K562 (cell line): ENCODE results near the gene OR1J4. TPM values are rescaled to one million over a fixed set of nuclear protein-coding genes. Genes with fewer than 3 reads are reported as not detected.

ENCODE experiments used
- ATAC-seq: fragments of 200-7000 bp; cut with Tn5 transposase; 3 replicates; pipeline ENCODE4 v1.9.1; 2020; ENCODE audit warnings: moderate library complexity
- BruUV-seq: library from RNA; stranded (reverse); fragments of 400-500 nt; replicated peaks from 2 replicates; lab custom pipeline; 2021; lab: Mats Ljungman, UMichigan
- CTCF ChIA-PET: fragments of 300-600 bp; formaldehyde crosslinking; extraction: SDS; loops from one replicate; lab custom pipeline; 2021; ENCODE audit warnings: low intra/inter-chr PET ratio; lab: Yijun Ruan, JAX
- POLR2A ChIA-PET: fragments of 300-600, 350-650 bp; sonication (Branson Sonifier 250); formaldehyde crosslinking; extraction: SDS; loops from one replicate; lab custom pipeline; 2021; ENCODE audit warnings: antibody characterized with exemption, inconsistent platforms; lab: Yijun Ruan, JAX
- DNase-seq, 4 experiments: peaks; one replicate each; pipeline versions ENCODE4 v3.0.0 to v3.0.0-alpha.2; 2011 to 2018; ENCODE audit warnings: low spot score in 3 of 4, mixed read lengths in 3 of 4; ENCODE audit errors: extremely low read depth in 1 of 4
- FAIRE-seq: peaks from 2 replicates; lab custom pipeline; 2011; peaks lifted over from hg19 to GRCh38; lab: Jason Lieb, UNC
- H2AFZ ChIP-seq: 2 replicates; pipeline ENCODE4 v1.6.0; 2011; ENCODE audit warnings: low read depth, low read length, control low read depth, inconsistent platforms
- H3K27ac ChIP-seq: fragments of 200-600 bp; 3 replicates; pipeline ENCODE4 v1.8.0; 2011; ENCODE audit warnings: low read depth, mild to moderate bottlenecking, control low read depth, inconsistent platforms, low read length, moderate library complexity, mixed read lengths; ENCODE audit errors: extremely low read depth
- H3K27me3 ChIP-seq, 2 experiments: fragments of 300-600 bp in 1 of 2; 2 replicates in 1 of 2; 3 replicates in 1 of 2; pipeline versions ENCODE4 v1.6.0 to v1.8.0; 2011; ENCODE audit warnings: inconsistent platforms in 2 of 2, low read length in 2 of 2, mild to moderate bottlenecking in 1 of 2, mixed read lengths in 1 of 2, moderate library complexity in 1 of 2; ENCODE audit not compliant: control insufficient read depth in 2 of 2, insufficient read depth in 2 of 2
- H3K36me3 ChIP-seq: fragments of 300-600 bp; 3 replicates; pipeline ENCODE4 v1.8.0; 2011; ENCODE audit warnings: mild to moderate bottlenecking, low read length, inconsistent platforms; ENCODE audit not compliant: control insufficient read depth, insufficient read depth
- H3K4me1 ChIP-seq, 2 experiments: fragments of 200-600 bp in 1 of 2; replicated peaks in 1 of 2; 2 replicates in 1 of 2; 3 replicates in 1 of 2; pipeline versions ENCODE4 v1.5.1 to v1.8.0; 2011; ENCODE audit warnings: inconsistent platforms in 2 of 2, low read length in 2 of 2, mild to moderate bottlenecking in 1 of 2, mixed read lengths in 1 of 2, moderate library complexity in 1 of 2; ENCODE audit not compliant: control insufficient read depth in 2 of 2, insufficient read depth in 2 of 2
- H3K4me2 ChIP-seq: 2 replicates; pipeline ENCODE4 v1.6.1; 2011; ENCODE audit warnings: low read length, control low read depth, inconsistent platforms, mixed read lengths; ENCODE audit not compliant: insufficient read depth
- H3K4me3 ChIP-seq: fragments of 200-600 bp; sonication (generic), shearing (Covaris generic); 2 replicates; pipeline ENCODE4 v1.5.1; 2016; ENCODE audit warnings: control low read depth, inconsistent platforms
- H3K79me2 ChIP-seq: fragments of 200-600 bp; 3 replicates; pipeline ENCODE4 v1.8.0; 2011; ENCODE audit warnings: low read length, inconsistent platforms; ENCODE audit not compliant: control insufficient read depth, insufficient read depth
- H3K9ac ChIP-seq, 2 experiments: 2 replicates each; pipeline versions ENCODE4 v1.6.0 to v1.6.1; 2011; ENCODE audit warnings: low read depth in 2 of 2, low read length in 2 of 2, control low read depth in 1 of 2, inconsistent platforms in 1 of 2, mild to moderate bottlenecking in 1 of 2, mixed read lengths in 1 of 2; ENCODE audit not compliant: insufficient read depth in 1 of 2
- H3K9me1 ChIP-seq: one replicate; pipeline ENCODE4 v1.6.0; 2011; ENCODE audit warnings: inconsistent platforms, mild to moderate bottlenecking, low read length, moderate library complexity; ENCODE audit not compliant: control insufficient read depth, insufficient read depth
- H3K9me3 ChIP-seq: replicated peaks from 2 replicates; pipeline ENCODE4 v1.5.1; 2011; ENCODE audit warnings: low read depth, low read length, inconsistent platforms; ENCODE audit not compliant: control insufficient read depth, insufficient read depth
- H4K20me1 ChIP-seq: replicated peaks from 2 replicates; pipeline ENCODE4 v1.6.1; 2011; ENCODE audit warnings: low read length, inconsistent platforms, mixed read lengths; ENCODE audit not compliant: control insufficient read depth, insufficient read depth
- ARID3A ChIP-seq: IDR thresholded peaks from 2 replicates; pipeline ENCODE4 v1.6.1; 2012; ENCODE audit warnings: low read depth, low read length, improper control_type of control experiment, borderline replicate concordance
- DACH1 ChIP-seq: fragments of 450-650 bp; IDR thresholded peaks from 2 replicates; pipeline ENCODE4 v1.6.1; 2018; ENCODE audit not compliant: partially characterized antibody
- FOXA3 ChIP-seq, 2 experiments: fragments of 450-650 bp in 1 of 2; sonication (generic) in 1 of 2; formaldehyde crosslinking; IDR thresholded peaks in 1 of 2; conservative IDR thresholded peaks in 1 of 2; 2 replicates each; pipeline versions ENCODE4 v1.4.0 to v1.8.0; 2020 to 2022; ENCODE audit warnings: mild to moderate bottlenecking in 2 of 2, missing genetic modification reagents in 1 of 2
- HEY1 ChIP-seq: fragments of 250-450 bp; sonication (Bioruptor Pico); IDR thresholded peaks from 2 replicates; pipeline ENCODE4 v1.5.0; 2020; ENCODE audit warnings: mild to moderate bottlenecking, moderate library complexity, borderline replicate concordance
- PHF21A ChIP-seq: fragments of 450-650 bp; IDR thresholded peaks from 2 replicates; pipeline ENCODE4 v1.6.1; 2017; ENCODE audit warnings: low read depth, borderline replicate concordance
- POU5F1 ChIP-seq: fragments of 150-350 bp; IDR thresholded peaks from 2 replicates; pipeline ENCODE4 v1.6.1; 2014; ENCODE audit warnings: borderline replicate concordance, low read length, low read depth, mild to moderate bottlenecking; ENCODE audit not compliant: partially characterized antibody
- RNF2 ChIP-seq: sonication (generic); IDR thresholded peaks from 2 replicates; pipeline ENCODE4 v1.6.1; 2016
- RREB1 ChIP-seq: fragments of 250-450 bp; sonication (Bioruptor Pico); IDR thresholded peaks from 2 replicates; pipeline ENCODE4 v1.4.0; 2020
- SIN3B ChIP-seq: fragments of 450-650 bp; IDR thresholded peaks from 2 replicates; pipeline ENCODE4 v1.6.1; 2017; ENCODE audit warnings: low read depth, mild to moderate bottlenecking, moderate library complexity
- SNRNP70 ChIP-seq: fragments of 200-400 bp; formaldehyde crosslinking; optimal IDR thresholded peaks from 2 replicates; pipeline ENCODE3; 2017; ENCODE audit warnings: low read depth, low read length
- STAT5A ChIP-seq: IDR thresholded peaks from 2 replicates; pipeline ENCODE4 v1.6.1; 2012; ENCODE audit warnings: low read length, inconsistent platforms, borderline replicate concordance
- ZC3H11A ChIP-seq: IDR thresholded peaks from 2 replicates; pipeline ENCODE4 v1.6.1; 2012; ENCODE audit warnings: low read depth, low read length, improper control_type of control experiment
- ZNF354B ChIP-seq: fragments of 250-450 bp; sonication (Bioruptor Pico); IDR thresholded peaks from 2 replicates; pipeline ENCODE4 v1.4.0; 2020
- ZNF444 ChIP-seq: fragments of 250-450 bp; sonication (Bioruptor Pico); IDR thresholded peaks from 2 replicates; pipeline ENCODE4 v1.4.0; 2020; ENCODE audit warnings: mild to moderate bottlenecking, moderate library complexity
- ZNF507 ChIP-seq: conservative IDR thresholded peaks from 2 replicates; pipeline ENCODE4 v1.6.1; 2017; ENCODE audit warnings: missing genetic modification characterization, missing compliant biosample characterization
- ZNF57 ChIP-seq: fragments of 450-650 bp; formaldehyde crosslinking; IDR thresholded peaks from 2 replicates; pipeline ENCODE4 v1.4.0; 2020; ENCODE audit warnings: mild to moderate bottlenecking, moderate library complexity
- ZNF79 ChIP-seq: fragments of 250-450 bp; sonication (Bioruptor Pico); IDR thresholded peaks from 2 replicates; pipeline ENCODE4 v1.4.0; 2020; ENCODE audit warnings: low read depth, mild to moderate bottlenecking, moderate library complexity
- WGBS: fragments of 100-300 bp; shearing (Covaris generic); methylation state at CpG from one replicate; pipeline ENCODE4 v1.1.6; 2016; ENCODE audit warnings: low coverage, mixed read lengths; ENCODE audit not compliant: insufficient coverage; ENCODE audit errors: missing lambda C conversion rate; 5-methylcytosine and 5-hydroxymethylcytosine counted together
- in situ Hi-C: fragments of 300-500 bp; cut with MboI; formaldehyde crosslinking; loops from 4 replicates; pipeline ENCODE4 v1.15.0; 2018; ENCODE audit warnings: inconsistent platforms, mixed read lengths
- intact Hi-C: fragments of 100-400 bp; cut with micrococcal nuclease; formaldehyde crosslinking; loops from 2 replicates; pipeline ENCODE4 v1.14.2; 2022
- polyA plus RNA-seq, 8 experiments: library from polyadenylated mRNA; depleted of rRNA in 4 of 8; stranded (reverse) in 5 of 8; unstranded in 3 of 8; fragments of >200 nt; fragmentation: Nextera tagmentation in 2 of 8; fragmentation: Illumina TruSeq in 1 of 8; extraction: Ambion mirVana in 2 of 8; extraction: Trizol in 1 of 8; gene quantifications; 2 replicates each; pipeline versions ENCODE4 v1.2.1 to v1.2.3, GENCODE V29; 2011 to 2014; ENCODE audit warnings: inconsistent platforms in 1 of 8, missing spikeins in 1 of 8
- total RNA-seq, 7 experiments: library from RNA; depleted of rRNA in 6 of 7; stranded (reverse); fragments of >200 nt in 6 of 7; fragmentation: Illumina TruSeq in 2 of 7; extraction: Trizol in 2 of 7; gene quantifications; 2 replicates each; pipeline versions ENCODE4 v1.2.1 to v1.2.3, GENCODE V29; 2011 to 2021; ENCODE audit warnings: low replicate concordance in 1 of 7

Gene OR1J4
- total and polyA plus RNA-seq, 9 of the 15 experiments (the other 6 are each of a cell fraction or from before 2014, with no cell fraction given) = not detected

- Histone ChIP-seq H3K9me1 (no peaks in the 10 kb centered on the region), H3K79me2 (no peaks in the 10 kb centered on the region), H3K27ac (no peak overlapping the region), H3K36me3 (no peaks in the 10 kb centered on the region), H3K4me2 (no peak overlapping the region), H3K27me3 (no peaks in the 10 kb centered on the region), H4K20me1 (no peaks in the 10 kb centered on the region), H3K4me3 (no peak overlapping the region), H2AFZ (peak overlapping the region; percentile 62), H3K9ac (no peak overlapping the region), H3K9me3 (no peaks in the 10 kb centered on the region), H3K4me1 (no peaks in the 10 kb centered on the region; a peak in 2 of 5 replicates)
- ATAC-seq (peak; percentile 64; the same call in 2 of the 3 replicates), DNase-seq (peak in 1 of 4 experiments; percentile 6), FAIRE-seq (peak; percentile 29)
- intact Hi-C loops (no loop called here), in situ Hi-C loops (no loop called here)
- no TSS peak for BruUV-seq
- POLR2A ChIA-PET = no interaction called here
- TF ChIP-seq RREB1 (CRISPR knock-in tag) (no peak), FOXA3 (CRISPR knock-in tag; conservative IDR thresholded peaks at IDR 0.05 in 1 of 2, IDR thresholded peaks at IDR 0.05 in 1 of 2) (no peak), SNRNP70 (no peak), STAT5A (no peak), HEY1 (no peak), ZC3H11A (no peak), ZNF79 (CRISPR knock-in tag) (no peak), POU5F1 (no peak), ZNF507 (no peak), RNF2 (no peak), PHF21A (no peak), ZNF57 (CRISPR knock-in tag) (no peak), DACH1 (no peak), ARID3A (no peak), ZNF444 (CRISPR knock-in tag) (no peak), ZNF354B (CRISPR knock-in tag) (no peak), SIN3B (no peak)
- CTCF ChIA-PET = no interaction called here
- WGBS = 22% methylated on average over 4 of the region's 4 CpGs
Measured at GRCh38 chr9:122567901-122568300, 49.0 kb downstream of the OR1J4 start.
